OCI-LY3 (cell line): ENCODE results near the gene OR12D2.
"Not testable (repeated sequence)": the region's sequence is repeated elsewhere in the genome, so short reads cannot be mapped to it uniquely, and the experiment has no call there.

ENCODE experiments used
- H2AFZ ChIP-seq: fragments of 200-600, 300-600 bp; shearing (Covaris generic); 2 replicates; pipeline ENCODE4 v1.6.0; 2014; ENCODE audit warnings: antibody characterized with exemption, low read depth, low read length
- H3K27ac ChIP-seq: fragments of 200-600, 300-600 bp; sonication (generic); 2 replicates; pipeline ENCODE4 v1.5.1; 2014; ENCODE audit warnings: mild to moderate bottlenecking, low read length, moderate library complexity, mixed read lengths
- H3K27me3 ChIP-seq: fragments of 200-600, 300-600 bp; sonication (generic); 2 replicates; pipeline ENCODE4 v1.6.1; 2014; ENCODE audit warnings: low read depth, low read length, mixed read lengths
- H3K36me3 ChIP-seq: fragments of 200-600, 300-600 bp; sonication (generic); replicated peaks from 2 replicates; pipeline ENCODE3; 2014; ENCODE audit warnings: low read depth, low read length, mixed read lengths
- H3K4me1 ChIP-seq: fragments of 300-600, 200-600 bp; sonication (generic); 2 replicates; pipeline ENCODE4 v1.6.1; 2014; ENCODE audit warnings: low read length, mixed read lengths
- H3K4me2 ChIP-seq: fragments of 200-600, 300-600 bp; sonication (generic); 2 replicates; pipeline ENCODE4 v1.6.1; 2014; ENCODE audit warnings: low read length, mixed read lengths
- H3K4me3 ChIP-seq: fragments of 300-600, 200-600 bp; sonication (generic); 2 replicates; pipeline ENCODE4 v1.5.1; 2014; ENCODE audit warnings: antibody characterized with exemption, mild to moderate bottlenecking, low read length, moderate library complexity
- H3K79me2 ChIP-seq: fragments of 300-600, 200-600 bp; shearing (Covaris generic); 2 replicates; pipeline ENCODE4 v1.6.1; 2014; ENCODE audit warnings: mild to moderate bottlenecking, low read length, mixed read lengths
- H3K9ac ChIP-seq: fragments of 300-600, 200-600 bp; shearing (Covaris generic); 2 replicates; pipeline ENCODE4 v1.6.0; 2014; ENCODE audit warnings: mild to moderate bottlenecking, low read length, moderate library complexity
- H3K9me3 ChIP-seq: fragments of 200-600, 300-600 bp; shearing (Covaris generic); 2 replicates; pipeline ENCODE4 v1.6.1; 2014; ENCODE audit warnings: low read length, mixed read lengths; ENCODE audit not compliant: insufficient read depth
- H4K20me1 ChIP-seq: fragments of 200-600, 300-600 bp; sonication (generic); 2 replicates; pipeline ENCODE4 v1.6.1; 2016; ENCODE audit warnings: low read length, mixed read lengths; ENCODE audit not compliant: insufficient read depth
- CTCF ChIP-seq: fragments of 200-600, 300-600 bp; sonication (generic); IDR thresholded peaks from 2 replicates; pipeline ENCODE4 v1.5.1; 2014; ENCODE audit warnings: antibody characterized with exemption, low read length, low read depth
- EZH2phosphoT487 ChIP-seq: fragments of 200-600 bp; shearing (Covaris generic); IDR thresholded peaks from 2 replicates; pipeline ENCODE4 v1.6.1; 2018; ENCODE audit warnings: antibody characterized with exemption, mixed run types, low read depth

OR12D2 gene

GRCh38 chr6:29424575-29424974 lies 29.1 kb downstream of the OR12D2 start:
- H2AFZ ChIP-seq, result no peak overlapping the region
- no peaks in the 10 kb centered on the region for H3K27me3 ChIP-seq
- no peak for TF ChIP-seq EZH2phosphoT487
- no peaks in the 10 kb centered on the region for H3K4me1 ChIP-seq
- H3K27ac ChIP-seq, result no peak overlapping the region
- no peaks in the 10 kb centered on the region for H3K9me3 ChIP-seq
- no peaks in the 10 kb centered on the region for H4K20me1 ChIP-seq
- no peak overlapping the region for H3K4me2 ChIP-seq
- no peak overlapping the region for H3K4me3 ChIP-seq
- H3K9ac ChIP-seq, result no peak overlapping the region
- H3K79me2 ChIP-seq, result no peaks in the 10 kb centered on the region
- no peaks in the 10 kb centered on the region for H3K36me3 ChIP-seq

DNA sequence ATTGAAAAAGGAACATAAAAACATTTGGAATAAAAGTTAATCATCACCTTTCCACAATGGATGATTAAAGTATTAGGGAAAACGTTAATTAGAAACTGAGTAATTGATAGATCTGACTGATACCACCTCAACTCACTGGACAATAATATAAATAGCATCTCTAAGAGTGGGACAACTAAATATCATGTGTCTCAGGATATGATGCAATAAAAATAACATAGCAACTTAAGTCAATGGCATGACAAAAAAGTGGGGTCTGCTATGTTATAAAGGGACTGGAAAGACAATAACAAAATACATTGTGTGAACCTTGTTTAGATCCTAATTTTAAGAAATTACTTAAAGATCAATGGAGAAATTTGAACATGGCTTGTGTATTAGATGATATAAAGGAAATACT lies 29.6 kb downstream of the OR12D2 start:
- Histone ChIP-seq H4K20me1 (no peaks in the 10 kb centered on the region), H3K4me3 (no peak overlapping the region), H3K27me3 (no peaks in the 10 kb centered on the region), H3K4me1 (no peaks in the 10 kb centered on the region), H3K9me3 (no peaks in the 10 kb centered on the region), H3K79me2 (no peaks in the 10 kb centered on the region), H3K27ac (no peak overlapping the region), H3K36me3 (no peaks in the 10 kb centered on the region), H3K4me2 (no peak overlapping the region), H3K9ac (no peak overlapping the region), H2AFZ (no peak overlapping the region)
- TF ChIP-seq EZH2phosphoT487 (no peak), CTCF (no peak)

GRCh38 chr6:29426654-29427053 lies 31.2 kb downstream of the OR12D2 start:
- Histone ChIP-seq H4K20me1 (no peaks in the 10 kb centered on the region), H3K9me3 (no peaks in the 10 kb centered on the region)

DNA sequence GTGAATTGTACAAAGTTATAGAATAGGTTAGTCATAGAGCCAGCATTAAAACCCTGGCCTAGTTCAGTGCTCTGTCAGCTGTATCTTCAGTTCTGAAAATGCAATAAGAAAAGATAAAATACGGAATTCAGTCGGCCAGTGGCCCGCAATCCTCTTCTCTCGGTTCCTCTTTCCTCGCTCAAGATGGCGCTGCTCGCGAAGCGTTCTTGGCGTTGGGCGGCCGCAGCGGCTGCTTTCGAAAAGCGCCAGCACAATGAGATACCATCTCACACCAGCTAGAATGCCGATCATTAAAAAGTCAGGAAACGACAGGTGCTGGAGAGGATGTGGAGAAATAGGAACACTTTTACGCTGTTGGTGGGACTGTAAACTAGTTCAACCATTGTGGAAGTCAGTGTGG lies 41.3 kb downstream of the OR12D2 start:
- H3K9me3 ChIP-seq, H3K4me2 ChIP-seq, H3K79me2 ChIP-seq, H3K36me3 ChIP-seq, H3K4me3 ChIP-seq, H2AFZ ChIP-seq, H3K9ac ChIP-seq, H3K4me1 ChIP-seq, H4K20me1 ChIP-seq, H3K27ac ChIP-seq, H3K27me3 ChIP-seq: not testable (repeated sequence)

More at GRCh38 chr6:29426654-29427053, 31.2 kb downstream of the OR12D2 start:
- H3K4me3 ChIP-seq, result no peak overlapping the region
- no peak overlapping the region for H2AFZ ChIP-seq
- no peaks in the 10 kb centered on the region for H3K4me1 ChIP-seq
- no peak overlapping the region for H3K27ac ChIP-seq
- no peak overlapping the region for H3K9ac ChIP-seq
- no peaks in the 10 kb centered on the region for H3K27me3 ChIP-seq
- no peaks in the 10 kb centered on the region for H3K36me3 ChIP-seq
- H3K4me2 ChIP-seq, result no peak overlapping the region
- H3K79me2 ChIP-seq, result no peaks in the 10 kb centered on the region
- no peak for TF ChIP-seq CTCF
- TF ChIP-seq EZH2phosphoT487, result no peak

GRCh38 chr6:29439006-29439405 lies 43.6 kb downstream of the OR12D2 start, which contains the start of gene OR10C1:
Gene OR10C1, plus strand, starts transcription at chr6:29439306. Its CDS starts 710 bp downstream, at chr6:29440016.
- Histone ChIP-seq H3K4me3 (no peak within 1 kb of the TSS), H3K27me3 (no peaks in the 10 kb centered on the region), H3K9ac (no peak within 1 kb of the TSS), H3K27ac (no peak within 1 kb of the TSS), H3K4me1 (no peaks in the 10 kb centered on the region), H3K36me3 (no peaks in the 10 kb centered on the region), H3K9me3 (no peaks in the 10 kb centered on the region), H3K4me2 (no peak within 1 kb of the TSS), H3K79me2 (no peaks in the 10 kb centered on the region), H4K20me1 (no peaks in the 10 kb centered on the region), H2AFZ (no peak within 1 kb of the TSS)
- TF ChIP-seq EZH2phosphoT487 (no peak), CTCF (no peak)
